Hepatocyte (in vitro differentiated cells): ENCODE results near the gene SNAI3.

Experiments used
- CTCF ChIP-seq: fragments of 200-600 bp; sonication (generic); IDR thresholded peaks from 2 replicates; pipeline ENCODE4 v1.5.1; 2016; ENCODE audit warnings: antibody characterized with exemption, mild to moderate bottlenecking; ENCODE audit not compliant: poor library complexity
- EZH2 ChIP-seq: fragments of 200-600 bp; sonication (generic); IDR thresholded peaks from 2 replicates; pipeline ENCODE4 v1.6.1; 2016; ENCODE audit warnings: antibody characterized with exemption, mild to moderate bottlenecking, borderline replicate concordance
- EZH2phosphoT487 ChIP-seq: fragments of 200-600 bp; sonication (generic); IDR thresholded peaks from one replicate; pipeline ENCODE4 v1.6.1; 2018; ENCODE audit warnings: antibody characterized with exemption, mild to moderate bottlenecking, low read depth, moderate library complexity; ENCODE audit not compliant: unreplicated experiment, severe bottlenecking

GRCh38 chr16:88726981-88727380 is 40.7 kb upstream of the SNAI3 start:
- TF ChIP-seq CTCF (no peak), EZH2 (no peak), EZH2phosphoT487 (no peak)
